Tibial nerve (tissue), 4 donors: ENCODE measurements around the gene KRT14. TPM values are rescaled to one million over a fixed set of nuclear protein-coding genes. Genes with fewer than 3 reads are reported as not detected.
"Not testable (repeated sequence)": the region's sequence is repeated elsewhere in the genome, so short reads cannot be mapped to it uniquely, and the experiment has no call there.

ENCODE experiments used
- DNase-seq, 2 donors: peaks; one replicate each; pipeline ENCODE4 v3.0.0-alpha.2; 2019; ENCODE audit warnings: low spot score in 2 of 2
- H3K27ac ChIP-seq, 4 donors: fragments of 200-600 bp; sonication (generic) in 3 of 4; one replicate each; pipeline ENCODE4 v1.5.1; 2017 to 2019; ENCODE audit warnings: mild to moderate bottlenecking in 1 of 4
- H3K27me3 ChIP-seq, 2 donors: fragments of 200-600 bp; sonication (generic) in 1 of 2; one replicate each; pipeline versions ENCODE4 v1.5.1 to v1.6.0; 2017 to 2019
- H3K36me3 ChIP-seq, 3 donors: fragments of 200-600 bp; sonication (generic); one replicate each; pipeline ENCODE4 v1.5.1; 2018 to 2019
- H3K4me1 ChIP-seq, 4 donors: fragments of 200-600 bp; sonication (generic) in 3 of 4; one replicate each; pipeline ENCODE4 v1.5.1; 2017 to 2019
- H3K4me3 ChIP-seq, 4 donors: fragments of 200-600 bp; sonication (generic) in 3 of 4; one replicate each; pipeline ENCODE4 v1.5.1; 2017 to 2019; ENCODE audit warnings: mild to moderate bottlenecking in 1 of 4, moderate library complexity in 1 of 4
- H3K9me3 ChIP-seq, 4 donors: fragments of 200-600 bp; sonication (generic) in 3 of 4; one replicate each; pipeline ENCODE4 v1.5.1; 2017 to 2019
- EP300 ChIP-seq, 2 donors: sonication (generic); formaldehyde crosslinking; IDR thresholded peaks; one replicate each; pipeline ENCODE4 v1.6.1; 2017; ENCODE audit warnings: antibody characterized with exemption in 2 of 2, mild to moderate bottlenecking in 1 of 2
- POLR2A ChIP-seq, 2 donors: fragments of 450-650 bp; IDR thresholded peaks; one replicate each; pipeline ENCODE4 v1.6.1; 2017; ENCODE audit warnings: antibody characterized with exemption in 2 of 2, mild to moderate bottlenecking in 2 of 2, moderate library complexity in 2 of 2
- WGBS, 2 donors: methylation state at CpG; one replicate each; pipeline ENCODE4 v1.1.5; 2018; 5-methylcytosine and 5-hydroxymethylcytosine counted together
- total RNA-seq, 4 donors: library from RNA; depleted of rRNA; stranded (reverse); fragments of >200 nt; gene quantifications; one replicate each; pipeline ENCODE4 v1.1.0, GENCODE V29; 2016
- TF ChIP-seq, protein P1 (sequence below), 5 experiments: fragments of 200-600 bp in 3 of 5; fragments of 450-650 bp in 2 of 5; sonication (generic) in 3 of 5; IDR thresholded peaks; one replicate each; pipeline ENCODE4 v1.5.1; 2016 to 2019; ENCODE audit warnings: antibody characterized with exemption in 5 of 5, mild to moderate bottlenecking in 3 of 5, moderate library complexity in 2 of 5

KRT14 gene
- total RNA-seq, 4 donors from 2014 or later, result 8.4 to 57.8 (median 34.0) TPM

DNA sequence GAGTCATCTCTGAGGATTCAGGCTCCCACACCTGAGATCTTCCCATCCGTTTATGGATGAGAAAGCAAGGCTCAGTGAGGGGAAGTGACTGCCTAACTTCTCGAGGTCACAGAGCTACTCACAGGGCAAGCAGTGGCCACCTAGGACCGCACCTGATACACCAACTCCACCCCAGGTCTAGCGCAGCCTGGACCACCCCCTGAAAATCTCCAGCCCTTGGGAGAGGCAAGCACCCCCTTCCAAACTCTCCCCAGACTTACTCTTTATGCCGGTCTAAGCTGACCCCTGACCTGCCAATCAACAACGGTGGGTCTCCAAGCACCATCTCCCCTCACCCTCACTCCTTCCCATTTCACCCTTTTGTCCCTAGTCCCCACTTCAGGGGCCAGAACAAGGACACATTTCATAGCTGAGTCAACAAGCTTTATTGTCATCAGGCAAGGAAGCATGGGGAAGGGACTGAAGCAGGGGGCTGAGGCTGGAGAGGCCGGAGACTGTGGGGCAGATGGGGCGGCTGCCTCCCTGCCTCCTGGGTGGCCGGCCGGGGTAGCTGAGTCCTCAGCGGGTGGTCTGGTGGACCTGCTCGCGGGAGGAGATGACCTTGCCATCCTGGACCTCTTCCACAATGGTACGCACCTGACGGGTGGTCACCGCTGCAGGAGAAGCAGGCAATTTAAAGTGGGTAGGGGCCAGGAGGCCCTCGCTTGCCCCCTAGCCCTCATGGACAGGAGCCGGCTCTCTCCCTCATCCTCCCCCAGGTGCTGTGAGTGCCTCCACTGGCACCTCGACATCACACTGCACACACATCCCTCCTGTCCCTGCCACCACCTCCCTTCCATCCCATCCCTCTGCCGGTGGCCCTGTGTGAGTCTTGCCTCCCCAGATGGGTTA, 32.6 kb upstream of the KRT14 start:
- WGBS, 2 donors, result 61 to 79% methylated on average over 7 to 20 of the region's 20 CpGs
- Histone ChIP-seq H3K4me3 (no peak overlapping the region), H3K27me3 (no peaks in the 10 kb centered on the region), H3K36me3 (no peaks in the 10 kb centered on the region), H3K9me3 (no peaks in the 10 kb centered on the region), H3K4me1 (no peaks in the 10 kb centered on the region), H3K27ac (no peak overlapping the region)
- TF ChIP-seq POLR2A (IDR thresholded peaks at IDR 0.05) (no peak), EP300 (IDR thresholded peaks at IDR 0.05) (no peak)
- TF ChIP-seq, protein P1, sequence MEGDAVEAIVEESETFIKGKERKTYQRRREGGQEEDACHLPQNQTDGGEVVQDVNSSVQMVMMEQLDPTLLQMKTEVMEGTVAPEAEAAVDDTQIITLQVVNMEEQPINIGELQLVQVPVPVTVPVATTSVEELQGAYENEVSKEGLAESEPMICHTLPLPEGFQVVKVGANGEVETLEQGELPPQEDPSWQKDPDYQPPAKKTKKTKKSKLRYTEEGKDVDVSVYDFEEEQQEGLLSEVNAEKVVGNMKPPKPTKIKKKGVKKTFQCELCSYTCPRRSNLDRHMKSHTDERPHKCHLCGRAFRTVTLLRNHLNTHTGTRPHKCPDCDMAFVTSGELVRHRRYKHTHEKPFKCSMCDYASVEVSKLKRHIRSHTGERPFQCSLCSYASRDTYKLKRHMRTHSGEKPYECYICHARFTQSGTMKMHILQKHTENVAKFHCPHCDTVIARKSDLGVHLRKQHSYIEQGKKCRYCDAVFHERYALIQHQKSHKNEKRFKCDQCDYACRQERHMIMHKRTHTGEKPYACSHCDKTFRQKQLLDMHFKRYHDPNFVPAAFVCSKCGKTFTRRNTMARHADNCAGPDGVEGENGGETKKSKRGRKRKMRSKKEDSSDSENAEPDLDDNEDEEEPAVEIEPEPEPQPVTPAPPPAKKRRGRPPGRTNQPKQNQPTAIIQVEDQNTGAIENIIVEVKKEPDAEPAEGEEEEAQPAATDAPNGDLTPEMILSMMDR (IDR thresholded peaks at IDR 0.05), result no peak
- DNase-seq, result no peak

DNA sequence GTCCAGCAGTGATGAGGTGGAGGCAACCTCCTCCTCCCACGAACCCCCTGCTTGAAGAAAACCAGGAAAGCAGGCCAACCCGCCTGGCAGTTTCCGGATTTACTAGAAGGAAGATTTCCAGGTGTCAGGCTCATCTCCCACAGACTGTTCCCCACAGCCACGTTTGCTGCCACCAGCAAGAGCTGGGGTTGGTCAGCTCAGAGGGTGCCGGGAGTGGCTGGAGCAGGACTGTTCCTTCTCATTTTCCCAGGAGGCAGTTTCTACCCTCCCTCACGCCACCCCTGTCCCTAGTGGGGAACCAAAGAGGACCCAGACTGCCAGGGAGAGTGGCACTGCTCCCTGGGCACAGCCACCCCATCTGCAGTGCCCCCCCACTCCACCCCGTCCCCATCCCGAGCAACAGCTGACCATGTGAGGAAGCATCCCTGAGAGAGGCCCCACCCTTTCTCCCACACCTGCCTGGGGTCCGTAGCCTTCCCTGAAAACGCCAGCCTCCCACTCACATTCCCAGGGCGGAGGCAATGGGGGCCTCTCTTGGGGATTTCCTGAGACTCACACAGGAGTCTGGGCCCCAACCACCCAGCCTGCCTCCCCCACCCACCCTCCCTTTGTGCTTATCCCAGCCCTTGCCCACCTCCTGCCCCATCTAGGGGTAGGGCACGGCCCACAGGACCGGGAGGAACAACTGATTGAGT, 31.8 kb upstream of the KRT14 start:
- H3K4me3 ChIP-seq, result no peak overlapping the region
- no peaks in the 10 kb centered on the region for H3K27me3 ChIP-seq
- no peak for DNase-seq
- no peaks in the 10 kb centered on the region for H3K4me1 ChIP-seq
- 62 to 70% methylated on average over 8 to 12 of the region's 13 CpGs for WGBS, 2 donors
- H3K36me3 ChIP-seq, result no peaks in the 10 kb centered on the region
- H3K27ac ChIP-seq, result no peak overlapping the region
- H3K9me3 ChIP-seq, result no peaks in the 10 kb centered on the region
- TF ChIP-seq, protein P1 (IDR thresholded peaks at IDR 0.05), result no peak
- TF ChIP-seq POLR2A (IDR thresholded peaks at IDR 0.05), result no peak
- TF ChIP-seq EP300 (IDR thresholded peaks at IDR 0.05), result no peak

DNA sequence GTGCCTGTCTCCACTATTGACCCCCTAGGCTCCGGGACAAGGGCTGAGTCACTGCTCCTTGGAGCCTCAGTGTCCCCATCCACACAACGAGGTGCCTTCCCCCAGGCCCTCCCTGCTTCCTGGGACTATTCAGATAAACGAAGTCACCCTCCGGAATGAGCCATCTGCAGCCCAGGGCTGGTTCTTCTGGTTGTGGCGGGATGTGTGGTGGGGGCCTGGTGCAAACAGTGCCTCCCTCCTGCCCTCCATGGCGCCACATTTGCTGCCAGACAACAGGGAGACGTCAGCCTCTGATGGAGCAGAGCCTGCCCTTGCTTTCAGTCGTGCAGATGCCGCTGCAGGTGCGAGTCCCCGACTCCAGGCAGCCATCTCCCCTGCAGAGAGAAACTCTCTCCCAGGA, 31.0 kb upstream of the KRT14 start:
- no peak for DNase-seq
- Histone ChIP-seq H3K36me3 (no peaks in the 10 kb centered on the region), H3K27me3 (no peaks in the 10 kb centered on the region), H3K27ac (no peak overlapping the region), H3K4me3 (no peak overlapping the region), H3K4me1 (peaks cover 0 to under 1% (median 0%) of the 10 kb centered on the region in 4 donors), H3K9me3 (no peaks in the 10 kb centered on the region)
- no peak for TF ChIP-seq POLR2A (IDR thresholded peaks at IDR 0.05)
- no peak for TF ChIP-seq EP300 (IDR thresholded peaks at IDR 0.05)
- 72 to 75% methylated on average over 9 to 11 of the region's 11 CpGs for WGBS, 2 donors

DNA sequence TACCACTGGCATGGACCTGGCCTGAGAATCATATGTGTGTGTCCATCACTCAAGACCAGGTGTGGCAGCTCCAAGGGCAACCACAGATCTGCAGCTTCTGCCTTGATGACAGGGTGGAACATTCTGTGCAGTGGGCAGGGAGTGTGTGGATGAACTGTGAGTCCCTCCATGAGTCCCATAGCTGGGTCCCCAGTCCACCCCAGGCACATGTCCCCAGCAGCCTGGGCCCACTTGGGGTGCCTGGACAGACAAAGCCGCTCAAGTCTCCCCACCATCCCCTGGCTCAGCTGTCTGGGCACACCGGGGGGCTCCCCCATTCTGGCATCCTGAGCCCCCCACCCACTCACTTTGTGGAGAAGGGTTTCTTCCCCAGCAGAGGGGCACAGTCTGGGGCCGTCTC, 30.4 kb upstream of the KRT14 start:
- no peaks in the 10 kb centered on the region for H3K27me3 ChIP-seq
- no peaks in the 10 kb centered on the region for H3K36me3 ChIP-seq
- TF ChIP-seq EP300 (IDR thresholded peaks at IDR 0.05), result no peak
- no peak overlapping the region for H3K27ac ChIP-seq
- peaks cover 0 to 3% (median 0%) of the 10 kb centered on the region in 4 donors for H3K4me1 ChIP-seq
- no peak for DNase-seq
- 80 to 83% methylated on average over 1 to 3 of the region's 3 CpGs for WGBS, 2 donors
- no peaks in the 10 kb centered on the region for H3K9me3 ChIP-seq
- no peak overlapping the region for H3K4me3 ChIP-seq

DNA sequence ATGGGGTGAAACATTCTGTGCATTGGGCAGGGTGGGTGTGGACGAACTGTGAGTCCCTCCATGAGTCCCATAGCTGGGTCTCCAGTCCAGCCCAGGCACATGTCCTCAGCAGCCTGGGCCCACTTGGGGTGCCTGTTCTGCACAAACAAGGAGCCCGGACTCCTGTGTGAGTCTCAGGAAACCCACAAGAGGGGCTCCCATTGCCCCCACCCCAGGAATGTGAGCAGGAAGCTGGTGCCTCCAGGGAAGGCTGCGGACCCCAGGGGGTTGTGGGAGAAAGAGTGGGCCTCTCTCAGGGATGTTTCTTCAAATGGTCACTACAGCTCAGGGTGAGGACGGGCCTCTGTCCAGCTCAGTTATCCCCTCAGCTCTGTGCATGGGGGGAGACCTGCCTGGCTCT, 29.8 kb upstream of the KRT14 start:
- not testable (repeated sequence) for H3K27me3 ChIP-seq, H3K27ac ChIP-seq, H3K4me3 ChIP-seq, DNase-seq, H3K9me3 ChIP-seq, H3K4me1 ChIP-seq, H3K36me3 ChIP-seq
- WGBS, 2 donors, result 77 to 90% methylated on average over 3 of the region's 4 CpGs

DNA sequence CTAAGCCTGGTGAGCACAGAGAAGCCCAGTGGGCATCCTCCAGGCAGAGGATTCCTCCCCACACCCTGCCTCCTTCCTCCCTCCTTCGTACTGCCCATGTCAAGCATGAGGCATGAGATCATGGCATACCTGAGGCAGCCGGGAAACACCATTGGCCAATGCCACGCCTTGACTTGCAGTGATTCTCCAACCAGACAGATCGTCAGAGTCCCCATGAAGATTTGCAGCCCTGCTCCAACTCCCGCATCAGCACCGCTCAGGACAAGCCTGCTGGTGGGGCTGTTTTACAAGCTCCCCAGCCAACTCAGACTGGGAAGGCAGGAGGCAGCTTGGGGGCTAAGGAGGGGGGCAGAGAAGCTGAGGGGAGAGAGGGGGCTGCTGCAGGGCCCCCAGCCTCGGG, 28.8 kb upstream of the KRT14 start:
- H3K27ac ChIP-seq, result no peak overlapping the region
- H3K36me3 ChIP-seq, result no peaks in the 10 kb centered on the region
- H3K27me3 ChIP-seq, result no peaks in the 10 kb centered on the region
- H3K4me3 ChIP-seq, result no peak overlapping the region
- WGBS, 2 donors, result 52 to 53% methylated on average over 5 to 7 of the region's 7 CpGs
- TF ChIP-seq EP300 (IDR thresholded peaks at IDR 0.05), result no peak
- no peaks in the 10 kb centered on the region for H3K9me3 ChIP-seq
- DNase-seq, result no peak
- peaks cover 0 to 3% (median 0%) of the 10 kb centered on the region in 4 donors for H3K4me1 ChIP-seq

DNA sequence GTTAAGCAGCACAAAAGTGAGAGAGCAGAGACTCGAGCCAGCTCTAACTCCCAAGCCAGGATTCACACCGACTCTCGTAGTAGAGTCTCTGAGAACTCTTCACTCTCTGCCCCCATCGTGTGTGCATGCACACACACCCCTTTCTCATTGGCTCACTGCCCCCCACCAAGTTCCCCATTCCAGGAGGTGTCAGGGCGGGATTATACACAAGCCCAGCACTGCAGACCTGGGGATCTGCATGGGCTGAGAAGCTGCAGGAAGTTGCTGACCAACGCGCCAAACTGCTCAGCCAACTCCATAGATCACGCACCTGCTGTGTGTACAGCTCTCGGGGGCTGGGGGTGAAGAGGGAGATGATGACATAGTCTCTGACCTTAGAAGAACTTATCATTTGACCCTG, 28.1 kb upstream of the KRT14 start:
- H3K27ac ChIP-seq, H3K27me3 ChIP-seq, H3K36me3 ChIP-seq, DNase-seq, H3K4me3 ChIP-seq, H3K9me3 ChIP-seq, H3K4me1 ChIP-seq: not testable (repeated sequence)
- WGBS, 2 donors, result 64 to 65% methylated on average over 9 of the region's 9 CpGs
